SK-N-MC (cell line): ENCODE data around the gene S100A12.

ENCODE experiments used
- EZH2 ChIP-seq: fragments of 200-600 bp; sonication (generic); IDR thresholded peaks from one replicate; pipeline ENCODE4 v1.6.1; 2017; ENCODE audit warnings: antibody characterized with exemption
- FOXP2 ChIP-seq: optimal IDR thresholded peaks from 2 replicates; pipeline ENCODE3; 2011; ENCODE audit warnings: mild to moderate bottlenecking, moderate library complexity; ENCODE audit not compliant: insufficient read depth; ENCODE audit errors: extremely low read length, control extremely low read depth
- POLR2AphosphoS5 ChIP-seq: IDR thresholded peaks from 2 replicates; pipeline ENCODE4 v1.6.1; 2012; ENCODE audit warnings: mild to moderate bottlenecking, low read depth, low read length, borderline replicate concordance

GRCh38 chr1:153404086-153404635 lies 28.7 kb upstream of the S100A12 start:
- TF ChIP-seq EZH2 (no peak), POLR2AphosphoS5 (no peak), FOXP2 (no peak)
